IPS DF 4.7 (cell line): ENCODE data around the gene KCTD11.
"Not testable (repeated sequence)": the region's sequence is repeated elsewhere in the genome, so short reads cannot be mapped to it uniquely, and the experiment has no call there.

Experiments used
- DNase-seq: peaks from one replicate; pipeline ENCODE4 v3.0.0-alpha.2; 2013; ENCODE audit warnings: low spot score; ENCODE audit errors: extremely low read depth

KCTD11 gene

GRCh38 chr17:7322520-7323194, 29.3 kb upstream of the KCTD11 start:
- no peak for DNase-seq

GRCh38 chr17:7323731-7324437, 28.1 kb upstream of the KCTD11 start:
- DNase-seq, result no peak

GRCh38 chr17:7324438-7324779, 27.6 kb upstream of the KCTD11 start:
- no peak for DNase-seq

- no peak for DNase-seq
Observed at GRCh38 chr17:7325031-7325528, 26.9 kb upstream of the KCTD11 start.

- no peak for DNase-seq
Observed at GRCh38 chr17:7326186-7326585, 25.8 kb upstream of the KCTD11 start.

- no peak for DNase-seq
Observed at GRCh38 chr17:7327056-7327455, 24.9 kb upstream of the KCTD11 start.

GRCh38 chr17:7327501-7327900, 24.5 kb upstream of the KCTD11 start:
- no peak for DNase-seq

GRCh38 chr17:7328009-7328408, 24.0 kb upstream of the KCTD11 start:
- DNase-seq, result no peak

- no peak for DNase-seq
Observed at GRCh38 chr17:7328840-7329373, 23.1 kb upstream of the KCTD11 start, which contains the start of gene NEURL4. Gene NEURL4 (minus strand): TSS chr17:7329335. CDS start chr17:7329312, 23 bp downstream.

GRCh38 chr17:7329374-7329996, 22.5 kb upstream of the KCTD11 start:
- DNase-seq, result no peak

GRCh38 chr17:7329997-7330637, 21.8 kb upstream of the KCTD11 start:
- no peak for DNase-seq

GRCh38 chr17:7330638-7331015, 21.3 kb upstream of the KCTD11 start:
- no peak for DNase-seq

GRCh38 chr17:7332111-7332510, 19.9 kb upstream of the KCTD11 start:
- DNase-seq, result no peak

- not testable (repeated sequence) for DNase-seq
Observed at GRCh38 chr17:7332600-7333069, 19.3 kb upstream of the KCTD11 start.

GRCh38 chr17:7334938-7335538, 16.9 kb upstream of the KCTD11 start:
- DNase-seq, result no peak

GRCh38 chr17:7335765-7336164, 16.2 kb upstream of the KCTD11 start:
- DNase-seq, result not testable (repeated sequence)

- no peak for DNase-seq
Observed at GRCh38 chr17:7336240-7337175, 15.5 kb upstream of the KCTD11 start, which contains the start of gene ACAP1. Gene ACAP1 (plus strand): TSS chr17:7336529. CDS start chr17:7336735, 206 bp downstream.

- DNase-seq, result not testable (repeated sequence)
Observed at GRCh38 chr17:7337600-7337999, 14.4 kb upstream of the KCTD11 start.

- DNase-seq, result no peak
Observed at GRCh38 chr17:7340179-7340578, 11.8 kb upstream of the KCTD11 start.

- no peak for DNase-seq
Observed at GRCh38 chr17:7341842-7342241, 10.1 kb upstream of the KCTD11 start.
